HG03520 (cell line): ENCODE measurements around the gene RSPRY1.
"Not testable (repeated sequence)": the region's sequence is repeated elsewhere in the genome, so short reads cannot be mapped to it uniquely, and the experiment has no call there.

Experiments used
- ATAC-seq: cut with Tn5 transposase; IDR thresholded peaks from one replicate; pipeline ENCODE4 v1.9.1; 2021; ENCODE audit warnings: mild to moderate bottlenecking, moderate library complexity; ENCODE audit not compliant: unreplicated experiment

The RSPRY1 gene

DNA sequence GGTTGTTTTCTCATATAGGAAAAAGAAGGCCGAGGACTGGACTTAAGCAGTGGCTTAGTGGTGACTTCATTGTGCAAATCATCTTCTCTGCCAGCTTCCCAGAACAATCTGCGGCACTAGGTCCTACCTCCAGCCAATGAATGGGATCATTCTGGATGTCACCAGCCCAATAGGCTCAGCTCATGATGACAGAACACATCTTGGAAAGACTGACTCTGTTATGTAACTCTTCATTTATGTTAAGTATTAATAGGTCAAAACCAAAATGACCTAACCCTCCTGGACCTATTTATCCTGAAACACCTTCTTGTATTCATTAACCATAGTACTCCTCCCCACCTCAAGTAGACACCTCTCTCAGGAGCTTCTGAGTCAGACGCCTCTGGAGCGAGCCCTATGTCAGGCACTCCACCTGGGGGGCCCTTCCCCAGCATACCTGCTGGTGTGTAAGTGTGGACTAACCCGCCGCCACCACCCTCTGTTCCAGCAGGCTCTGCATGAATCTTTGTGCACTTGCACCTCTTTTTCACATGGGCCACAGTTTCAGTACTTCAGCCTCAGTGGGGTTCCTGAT is 66.1 kb downstream of the RSPRY1 start:
- ATAC-seq = no peak

GRCh38 chr16:57253466-57253865 is 67.3 kb downstream of the RSPRY1 start:
- no peak for ATAC-seq

GRCh38 chr16:57255686-57256415 is 69.7 kb downstream of the RSPRY1 start:
- no peak for ATAC-seq

DNA sequence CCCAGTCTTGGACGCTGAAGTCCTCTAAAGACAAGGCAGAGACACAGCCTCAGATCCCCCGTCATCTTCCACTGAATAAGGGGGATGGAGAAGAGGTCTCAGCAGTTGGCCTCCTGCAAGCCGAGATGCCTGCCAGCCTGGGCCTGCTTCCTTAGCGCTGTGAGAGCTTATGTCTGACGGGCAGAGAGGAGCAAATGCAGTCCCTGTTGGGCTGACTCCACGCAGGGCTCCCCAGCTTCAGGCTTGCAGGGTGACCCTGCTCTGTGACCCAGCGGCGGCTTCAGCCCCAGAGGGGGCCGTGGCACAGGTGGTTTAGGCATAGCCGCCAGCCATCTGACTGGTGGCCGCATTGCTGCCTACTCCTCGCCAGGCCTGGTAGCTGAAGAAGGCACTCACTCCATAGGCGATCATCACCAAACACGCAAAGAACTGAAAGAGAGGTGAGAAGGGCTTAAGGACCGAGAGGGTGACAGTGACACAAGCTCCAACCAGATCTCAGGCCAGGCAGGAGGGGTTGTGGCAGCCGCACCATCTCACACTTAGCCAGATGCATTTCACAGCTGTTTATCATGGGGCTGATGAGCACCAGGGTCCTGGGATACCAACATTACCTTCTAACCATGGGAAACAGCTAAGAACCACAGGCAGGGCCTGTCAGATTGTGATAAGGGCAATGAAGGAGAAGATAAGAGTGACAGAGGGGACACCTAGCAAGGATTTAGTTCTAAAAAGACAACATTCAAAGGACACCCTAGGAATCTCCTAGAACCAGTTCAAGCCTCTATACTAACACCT is 70.7 kb downstream of the RSPRY1 start:
- no peak for ATAC-seq

- ATAC-seq = no peak
Measured at GRCh38 chr16:57257455-57258070, 71.4 kb downstream of the RSPRY1 start.

DNA sequence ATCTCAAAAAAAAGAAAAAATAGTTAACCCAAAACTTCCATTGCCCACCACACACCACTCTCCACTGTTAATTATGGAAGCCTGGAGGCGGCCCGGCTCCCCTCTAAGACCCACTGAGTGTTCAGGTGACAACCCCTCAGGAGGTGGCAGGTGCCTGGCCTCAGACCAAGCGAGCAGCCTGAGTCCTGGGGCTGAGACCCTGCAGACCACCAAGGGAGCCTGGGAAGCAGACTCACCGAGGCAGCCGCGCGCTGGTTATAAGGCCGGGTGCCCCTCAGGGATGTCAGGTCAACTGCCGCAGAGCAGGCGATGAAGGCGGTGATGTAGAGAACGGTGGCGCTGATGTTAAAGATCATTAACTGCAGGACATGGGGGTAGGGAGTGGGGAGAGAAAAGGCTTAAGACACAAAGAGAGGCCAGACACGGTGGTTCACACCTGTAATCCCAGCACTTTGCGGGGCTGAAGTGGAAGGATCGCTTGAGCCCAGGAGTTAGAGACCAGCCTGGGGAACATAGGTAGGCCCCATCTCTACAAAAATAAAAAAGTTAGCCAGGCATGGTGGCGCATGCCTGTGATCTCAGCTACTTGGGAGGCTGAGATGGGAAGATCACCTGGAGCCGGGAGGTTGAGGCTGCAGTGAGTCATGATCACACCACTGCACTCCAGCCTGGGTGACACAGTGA is 72.2 kb downstream of the RSPRY1 start:
- no peak for ATAC-seq

- no peak for ATAC-seq
Measured at GRCh38 chr16:57258910-57259475, 72.9 kb downstream of the RSPRY1 start.

DNA sequence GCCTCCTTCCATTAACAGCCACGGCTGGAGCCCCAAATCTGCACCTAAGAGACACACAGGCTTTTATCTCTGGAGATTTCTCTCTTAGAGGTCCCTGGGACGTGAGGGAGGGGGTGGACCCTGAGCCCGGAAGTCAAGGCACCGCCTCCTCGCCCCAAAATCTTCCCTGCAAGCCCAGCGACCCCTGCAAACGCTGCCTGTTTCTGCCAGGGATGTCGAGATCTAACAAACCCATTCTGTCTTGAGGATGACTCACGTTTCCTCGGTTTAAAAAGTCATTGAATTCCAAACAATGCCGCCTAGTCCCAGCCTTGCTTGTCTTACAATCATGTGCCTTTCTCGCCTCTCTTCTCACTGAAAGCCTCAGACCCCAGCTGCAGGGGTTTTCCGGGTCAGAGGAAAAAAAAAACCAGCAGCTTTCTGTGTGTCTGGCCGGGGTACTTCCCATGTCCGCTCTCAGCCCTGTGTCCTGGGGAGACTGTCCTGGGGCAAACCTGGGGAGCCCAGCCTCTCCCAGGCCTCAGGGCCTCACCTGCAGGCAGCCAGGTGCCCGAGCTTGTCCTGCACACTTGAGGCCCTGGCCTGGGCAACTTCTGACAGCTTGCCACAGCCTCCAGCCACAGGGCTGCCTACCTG is 74.3 kb downstream of the RSPRY1 start:
- no peak for ATAC-seq

- no peak for ATAC-seq
Measured at GRCh38 chr16:57261806-57262205, 75.7 kb downstream of the RSPRY1 start.

- no peak for ATAC-seq
Measured at GRCh38 chr16:57262841-57263540, 76.9 kb downstream of the RSPRY1 start.

GRCh38 chr16:57263541-57264351 is 77.6 kb downstream of the RSPRY1 start:
- ATAC-seq = no peak

- no peak for ATAC-seq
Measured at GRCh38 chr16:57264381-57264780, 78.3 kb downstream of the RSPRY1 start.

GRCh38 chr16:57264950-57265371 is 78.8 kb downstream of the RSPRY1 start:
- ATAC-seq = no peak

DNA sequence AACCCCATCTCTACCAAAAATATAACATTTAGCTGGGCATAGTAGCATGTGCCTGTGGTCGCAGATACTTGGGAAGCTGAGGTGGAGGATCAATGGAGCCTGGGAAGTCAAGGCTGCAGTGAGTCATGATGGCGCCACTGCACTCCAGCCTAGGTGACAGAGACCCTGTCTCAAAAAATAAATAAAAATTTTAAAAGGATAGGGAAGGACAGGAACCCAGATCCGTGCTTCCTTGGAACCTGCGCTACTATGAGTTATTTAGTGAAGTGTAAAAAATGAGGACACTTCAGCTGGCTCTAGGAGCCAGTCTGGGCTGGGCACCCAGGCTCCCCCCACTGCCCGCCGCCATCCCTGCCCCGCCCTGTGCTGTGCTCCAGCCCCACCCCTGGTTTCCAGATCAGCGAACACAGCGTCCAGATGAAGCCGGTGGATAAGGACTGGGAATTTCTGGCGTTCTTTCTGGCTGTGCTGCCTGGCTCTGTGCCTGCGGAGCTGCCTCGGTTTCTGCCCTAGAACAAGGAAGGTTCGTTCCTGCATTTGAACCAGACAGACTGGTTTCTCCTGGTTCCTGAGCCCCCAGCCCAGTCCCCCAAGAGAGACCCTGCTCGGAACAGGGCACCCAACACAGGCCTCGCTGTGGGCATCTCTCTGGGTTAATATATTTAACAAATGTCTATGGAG is 79.9 kb downstream of the RSPRY1 start:
- no peak for ATAC-seq

GRCh38 chr16:57266531-57267260 is 80.6 kb downstream of the RSPRY1 start:
- no peak for ATAC-seq

DNA sequence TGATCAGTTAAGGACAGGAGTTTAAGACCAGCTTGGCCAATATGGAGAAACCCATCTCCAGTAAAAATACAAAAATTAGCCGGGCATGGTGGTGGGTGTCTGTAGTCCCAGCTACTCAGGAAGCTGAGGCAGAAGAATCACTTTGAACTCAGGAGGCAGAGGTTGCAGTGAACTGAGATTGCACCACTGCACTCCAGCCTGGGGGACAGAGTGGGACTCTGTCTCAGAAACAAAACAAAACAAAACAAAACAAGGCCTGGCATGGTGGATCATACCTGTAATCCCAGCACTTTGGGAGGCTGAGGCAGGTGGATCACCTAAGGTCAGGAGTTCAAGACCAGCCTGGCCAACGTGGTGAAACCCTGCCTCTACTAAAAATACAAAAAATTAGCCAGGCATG is 81.2 kb downstream of the RSPRY1 start:
- ATAC-seq = not testable (repeated sequence)
